ENCODE results near the gene NLRP6. TPM values are rescaled to one million over a fixed set of nuclear protein-coding genes. Genes with fewer than 3 reads are reported as not detected.
"Not testable (repeated sequence)": the region's sequence is repeated elsewhere in the genome, so short reads cannot be mapped to it uniquely, and the experiment has no call there.

Gene NLRP6
- total and polyA plus RNA-seq, 2 experiments from 2014 or later = not detected

DNA sequence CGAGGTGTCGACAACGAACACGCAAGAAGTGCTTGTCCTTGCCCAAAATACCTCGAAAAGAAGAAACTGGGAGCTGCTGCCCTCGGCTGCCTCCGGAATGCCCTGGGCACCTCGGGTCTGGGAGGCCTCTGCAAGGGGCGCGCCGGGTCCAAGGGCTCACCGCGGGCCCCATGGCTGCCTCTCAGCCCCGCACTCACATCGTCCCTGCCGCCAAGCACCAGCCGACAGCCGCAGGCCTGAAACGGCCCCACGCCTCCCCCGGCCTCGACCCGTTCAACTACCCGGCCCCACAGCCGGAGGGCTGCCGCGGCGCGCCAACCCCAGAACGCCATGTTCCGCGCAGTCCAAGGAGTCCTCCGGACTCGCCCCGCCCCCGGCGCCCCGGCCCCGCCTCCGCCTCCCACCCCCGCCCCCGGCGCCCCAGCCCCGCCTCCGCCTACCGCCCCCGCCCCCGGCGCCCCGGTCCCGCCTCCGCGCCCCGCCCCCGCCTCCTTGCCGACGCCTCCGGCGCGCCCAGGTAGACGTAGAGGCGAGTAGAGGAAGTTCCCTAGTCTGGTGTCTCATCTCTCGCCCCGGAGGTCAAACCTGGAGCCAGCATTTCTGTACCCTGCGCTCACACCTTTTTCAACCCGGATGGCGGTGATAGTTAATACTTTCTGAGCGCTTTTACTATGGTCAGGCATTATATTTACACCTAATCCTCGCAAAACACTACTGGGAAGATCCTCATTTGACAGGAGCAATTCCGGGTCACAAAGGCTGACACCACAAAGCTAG lies 42.0 kb upstream of the NLRP6 start, which contains the start of gene SIRT3:
SIRT3 (minus strand) TSS at position 346 of the 777 bp plus-strand sequence; CDS start at position 332, 14 bp downstream.
- Histone ChIP-seq H3K4me1 (ENCODE audit: low read depth) (peaks cover 10% of the 10 kb centered on the region), H3K9me3 (ENCODE audit: low read depth) (no peaks in the 10 kb centered on the region), H3K27me3 (no peaks in the 10 kb centered on the region), H3K36me3 (no peaks in the 10 kb centered on the region), H3K4me3 (peak within 1 kb of the TSS; percentile 98), H3K27ac (peak within 1 kb of the TSS; percentile 93)
- TF ChIP-seq, protein P1, sequence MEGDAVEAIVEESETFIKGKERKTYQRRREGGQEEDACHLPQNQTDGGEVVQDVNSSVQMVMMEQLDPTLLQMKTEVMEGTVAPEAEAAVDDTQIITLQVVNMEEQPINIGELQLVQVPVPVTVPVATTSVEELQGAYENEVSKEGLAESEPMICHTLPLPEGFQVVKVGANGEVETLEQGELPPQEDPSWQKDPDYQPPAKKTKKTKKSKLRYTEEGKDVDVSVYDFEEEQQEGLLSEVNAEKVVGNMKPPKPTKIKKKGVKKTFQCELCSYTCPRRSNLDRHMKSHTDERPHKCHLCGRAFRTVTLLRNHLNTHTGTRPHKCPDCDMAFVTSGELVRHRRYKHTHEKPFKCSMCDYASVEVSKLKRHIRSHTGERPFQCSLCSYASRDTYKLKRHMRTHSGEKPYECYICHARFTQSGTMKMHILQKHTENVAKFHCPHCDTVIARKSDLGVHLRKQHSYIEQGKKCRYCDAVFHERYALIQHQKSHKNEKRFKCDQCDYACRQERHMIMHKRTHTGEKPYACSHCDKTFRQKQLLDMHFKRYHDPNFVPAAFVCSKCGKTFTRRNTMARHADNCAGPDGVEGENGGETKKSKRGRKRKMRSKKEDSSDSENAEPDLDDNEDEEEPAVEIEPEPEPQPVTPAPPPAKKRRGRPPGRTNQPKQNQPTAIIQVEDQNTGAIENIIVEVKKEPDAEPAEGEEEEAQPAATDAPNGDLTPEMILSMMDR (IDR thresholded peaks at IDR 0.05; ENCODE audit: low read depth, low read length) = no peak
- DNase-seq (ENCODE audit: low read depth in 1 of 2, low spot score in 1 of 2) = peak; percentile 85

DNA sequence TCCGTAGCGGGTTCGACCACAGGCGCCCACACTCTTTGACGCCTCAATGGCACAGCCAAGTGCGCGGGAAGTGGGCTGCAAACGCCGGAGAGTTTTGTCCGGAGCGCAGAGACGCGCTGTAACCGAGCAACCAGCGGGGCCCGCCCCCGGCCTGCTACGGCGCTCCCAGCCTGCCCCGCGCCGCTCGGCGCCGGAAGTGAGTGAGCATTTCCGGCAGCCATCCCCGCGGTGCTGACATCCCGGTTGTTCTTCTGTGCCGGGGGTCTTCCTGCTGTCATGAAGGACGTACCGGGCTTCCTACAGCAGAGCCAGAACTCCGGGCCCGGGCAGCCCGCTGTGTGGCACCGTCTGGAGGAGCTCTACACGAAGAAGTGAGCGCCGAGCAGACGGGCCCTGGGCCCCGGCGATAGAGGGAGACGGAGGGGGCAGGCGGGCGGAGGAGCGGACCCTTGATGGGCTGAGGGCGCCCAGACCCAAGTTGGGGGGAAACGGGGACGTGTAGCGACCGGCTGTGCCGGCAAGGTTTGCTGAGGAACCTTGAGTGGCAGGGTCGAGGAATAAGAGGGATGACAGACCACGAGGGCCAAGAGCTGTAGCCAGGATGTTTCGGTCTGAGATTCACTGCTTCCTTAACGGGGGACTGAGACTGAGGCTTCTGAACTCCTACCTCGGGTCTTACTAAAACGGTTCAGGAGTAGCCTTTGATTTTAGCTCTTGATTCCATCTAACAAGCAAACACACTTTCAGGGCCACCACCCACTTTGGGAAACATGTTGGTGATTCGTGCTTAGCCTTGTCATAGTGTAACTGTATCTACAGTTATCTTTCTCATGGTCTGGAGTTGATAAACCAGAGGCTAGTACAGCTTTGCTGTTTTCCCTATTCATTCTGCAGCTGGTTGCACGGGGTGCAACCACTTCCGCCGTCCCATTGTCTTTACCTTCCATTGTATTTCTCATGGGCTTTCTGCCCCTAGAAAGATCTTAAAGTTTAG lies 41.1 kb upstream of the NLRP6 start, which contains the start of gene PSMD13:
PSMD13 (plus strand) TSS at position 203 of the 994 bp plus-strand sequence; CDS start at position 277, 74 bp downstream.
- H3K27ac ChIP-seq = peak within 1 kb of the TSS; percentile 93
- peaks cover 10% of the 10 kb centered on the region for H3K4me1 ChIP-seq (ENCODE audit: low read depth)
- H3K9me3 ChIP-seq (ENCODE audit: low read depth) = no peaks in the 10 kb centered on the region
- peak within 1 kb of the TSS; percentile 98 for H3K4me3 ChIP-seq
- no peaks in the 10 kb centered on the region for H3K27me3 ChIP-seq
- TF ChIP-seq, protein P1 (IDR thresholded peaks at IDR 0.05; ENCODE audit: low read depth, low read length) = no peak
- no peaks in the 10 kb centered on the region for H3K36me3 ChIP-seq
- peak; percentile 86 to 92 for DNase-seq (ENCODE audit: low read depth in 1 of 2, low spot score in 1 of 2)

DNA sequence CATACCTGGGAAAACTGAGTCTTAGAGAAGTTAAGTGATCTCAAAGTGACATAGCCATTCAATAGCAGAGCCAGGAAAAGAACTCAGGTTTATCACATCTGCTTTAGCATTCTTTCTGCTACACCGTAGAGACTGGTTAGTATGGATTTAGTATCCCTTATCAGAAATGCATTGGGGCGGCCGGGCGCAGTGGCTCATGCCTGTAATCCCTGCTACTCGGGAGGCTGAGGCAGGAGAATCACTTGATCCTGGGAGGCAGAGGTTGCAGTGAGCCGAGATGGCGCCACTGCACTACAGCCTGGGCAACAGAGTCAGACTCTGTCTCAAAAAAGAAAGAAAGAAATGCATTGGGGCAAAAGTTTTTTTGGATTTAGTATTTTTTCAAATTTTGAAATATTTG lies 39.9 kb upstream of the NLRP6 start:
- not testable (repeated sequence) for H3K27me3 ChIP-seq; DNase-seq (ENCODE audit: low read depth in 1 of 2, low spot score in 1 of 2); H3K27ac ChIP-seq; H3K36me3 ChIP-seq; H3K9me3 ChIP-seq (ENCODE audit: low read depth); H3K4me1 ChIP-seq (ENCODE audit: low read depth)
- H3K4me3 ChIP-seq = peak overlapping the region; percentile 98

DNA sequence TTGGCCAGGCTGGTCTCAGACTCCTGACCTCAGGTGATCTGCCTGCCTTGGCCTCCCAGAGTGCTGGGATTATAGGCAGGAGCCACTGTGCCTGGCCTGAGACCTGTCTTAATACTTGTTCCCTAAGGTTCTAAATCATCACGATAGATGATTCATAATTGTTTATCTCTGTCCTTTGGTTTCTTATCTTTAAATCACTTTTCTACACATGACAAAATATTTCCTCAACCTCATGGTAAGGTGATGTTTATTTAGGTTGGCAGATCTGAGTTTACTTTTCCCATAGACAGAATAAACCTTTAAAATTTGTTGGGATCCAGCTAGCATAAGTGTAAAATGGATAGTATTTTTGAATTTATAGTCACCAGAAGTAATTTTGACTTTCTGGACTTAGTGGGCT lies 37.9 kb upstream of the NLRP6 start:
- TF ChIP-seq, protein P1 (IDR thresholded peaks at IDR 0.05; ENCODE audit: low read depth, low read length) = no peak
- no peak for DNase-seq (ENCODE audit: low read depth in 1 of 2, low spot score in 1 of 2)
- H3K27me3 ChIP-seq = no peaks in the 10 kb centered on the region
- H3K36me3 ChIP-seq = peaks cover 11% of the 10 kb centered on the region
- peaks cover 7% of the 10 kb centered on the region for H3K4me1 ChIP-seq (ENCODE audit: low read depth)
- no peaks in the 10 kb centered on the region for H3K9me3 ChIP-seq (ENCODE audit: low read depth)
- no peak overlapping the region for H3K4me3 ChIP-seq
- H3K27ac ChIP-seq = no peak overlapping the region

DNA sequence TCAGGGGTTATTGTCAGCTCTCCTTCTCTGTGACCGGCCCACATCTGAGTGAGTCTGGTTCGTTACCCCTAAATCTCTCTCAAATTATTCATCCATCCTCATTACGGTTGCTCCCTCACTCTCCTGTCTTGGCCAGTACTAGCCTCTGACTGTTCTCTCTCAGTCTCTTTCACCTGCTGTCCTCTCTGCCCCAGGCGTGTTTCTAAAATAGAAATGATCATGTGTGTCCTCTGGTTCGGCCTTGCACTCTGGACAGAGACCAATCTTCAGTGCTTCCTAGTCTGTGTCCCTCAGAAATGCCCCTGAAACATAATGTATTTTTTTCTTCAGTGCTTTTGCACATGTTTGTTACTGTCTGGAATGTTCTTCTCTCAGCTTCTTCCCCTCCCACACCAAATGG lies 36.6 kb upstream of the NLRP6 start:
- Histone ChIP-seq H3K4me1 (ENCODE audit: low read depth) (peaks cover 7% of the 10 kb centered on the region), H3K27ac (no peak overlapping the region), H3K27me3 (no peaks in the 10 kb centered on the region), H3K9me3 (ENCODE audit: low read depth) (no peaks in the 10 kb centered on the region), H3K36me3 (peaks cover 11% of the 10 kb centered on the region), H3K4me3 (no peak overlapping the region)
- no peak for DNase-seq (ENCODE audit: low read depth in 1 of 2, low spot score in 1 of 2)
- TF ChIP-seq, protein P1 (IDR thresholded peaks at IDR 0.05; ENCODE audit: low read depth, low read length) = no peak

All from cardiac muscle cell (in vitro differentiated cells and primary cell).